CD8-positive, alpha-beta memory T cell (primary cell): ENCODE measurements around the gene CES1. TPM values are rescaled to one million over a fixed set of nuclear protein-coding genes. Genes with fewer than 3 reads are reported as not detected.
A peak's percentile ranks its signal among the peaks of the same experiment; 100 is the strongest.
"Not testable (repeated sequence)": the region's sequence is repeated elsewhere in the genome, so short reads cannot be mapped to it uniquely, and the experiment has no call there.

Experiments
- CTCF ChIA-PET: fragments of 350-600 bp; sonication (Branson Sonifier 250); formaldehyde crosslinking; loops from one replicate; lab custom pipeline; 2021; ENCODE audit warnings: antibody characterized with exemption; lab: Charles Lee
- POLR2A ChIA-PET: fragments of 350-600 bp; sonication (Branson Sonifier 250); formaldehyde crosslinking; loops from one replicate; lab custom pipeline; 2021; ENCODE audit warnings: antibody characterized with exemption; lab: Charles Lee
- DNase-seq, 5 donors: peaks; one replicate each; pipeline versions ENCODE4 v3.0.0 to v3.0.0-alpha.2; 2020 to 2022; ENCODE audit warnings: mixed read lengths in 1 of 5
- H3K27ac ChIP-seq: one replicate; pipeline ENCODE4 v1.7.0; 2013; ENCODE audit warnings: low read depth, mild to moderate bottlenecking, low read length, moderate library complexity
- H3K27me3 ChIP-seq: 2 replicates; pipeline ENCODE4 v1.7.0; 2013; ENCODE audit warnings: low read length, mild to moderate bottlenecking; ENCODE audit not compliant: insufficient read depth, poor library complexity, severe bottlenecking
- H3K36me3 ChIP-seq: 2 replicates; pipeline ENCODE4 v1.7.0; 2013; ENCODE audit warnings: mild to moderate bottlenecking, low read length, moderate library complexity; ENCODE audit not compliant: insufficient read depth
- H3K4me1 ChIP-seq: 2 replicates; pipeline ENCODE4 v1.7.0; 2013; ENCODE audit warnings: mild to moderate bottlenecking, low read length, moderate library complexity; ENCODE audit not compliant: insufficient read depth
- H3K4me3 ChIP-seq: 2 replicates; pipeline ENCODE4 v1.7.0; 2013; ENCODE audit warnings: mild to moderate bottlenecking, low read length
- H3K9me3 ChIP-seq: 2 replicates; pipeline ENCODE4 v1.7.0; 2013; ENCODE audit warnings: mild to moderate bottlenecking, low read length
- H3K27ac Mint-ChIP-seq, 8 donors: one replicate each; pipeline ENCODE4 v1.8.0; 2020 to 2021; ENCODE audit warnings: mixed read lengths in 8 of 8, mild to moderate bottlenecking in 6 of 8, inconsistent platforms in 3 of 8, moderate library complexity in 3 of 8
- H3K27me3 Mint-ChIP-seq, 2 donors: one replicate each; pipeline ENCODE4 v1.8.0; 2020 to 2021; ENCODE audit warnings: mixed read lengths in 2 of 2, mild to moderate bottlenecking in 1 of 2, moderate library complexity in 1 of 2
- H3K36me3 Mint-ChIP-seq, 3 donors: one replicate each; pipeline ENCODE4 v1.8.0; 2020 to 2021; ENCODE audit warnings: mixed read lengths in 3 of 3, inconsistent platforms in 1 of 3, mild to moderate bottlenecking in 1 of 3
- H3K4me1 Mint-ChIP-seq, 3 donors: one replicate each; pipeline ENCODE4 v1.8.0; 2020 to 2021; ENCODE audit warnings: mixed read lengths in 3 of 3, inconsistent platforms in 1 of 3, mild to moderate bottlenecking in 1 of 3
- H3K4me3 Mint-ChIP-seq, 7 donors: one replicate each; pipeline ENCODE4 v1.8.0; 2020 to 2021; ENCODE audit warnings: mixed read lengths in 7 of 7, mild to moderate bottlenecking in 6 of 7, moderate library complexity in 4 of 7, inconsistent platforms in 2 of 7
- H3K9me3 Mint-ChIP-seq, 5 donors: one replicate each; pipeline ENCODE4 v1.8.0; 2020 to 2022; ENCODE audit warnings: mixed read lengths in 5 of 5, mild to moderate bottlenecking in 3 of 5, moderate library complexity in 2 of 5, inconsistent platforms in 1 of 5
- polyA plus RNA-seq: library from polyadenylated mRNA; unstranded; fragments of 300-500 nt; fragmentation: Illumina TruSeq; gene quantifications from one replicate; pipeline ENCODE4 v1.2.3, GENCODE V29; 2021
- total RNA-seq, 2 experiments: library from RNA; stranded (reverse); gene quantifications; one replicate each; pipeline ENCODE4 v1.2.3, GENCODE V29; 2021

Gene CES1
- total and polyA plus RNA-seq, 3 experiments from 2014 or later = 0.24 to 4.9 TPM; not detected in 1

DNA sequence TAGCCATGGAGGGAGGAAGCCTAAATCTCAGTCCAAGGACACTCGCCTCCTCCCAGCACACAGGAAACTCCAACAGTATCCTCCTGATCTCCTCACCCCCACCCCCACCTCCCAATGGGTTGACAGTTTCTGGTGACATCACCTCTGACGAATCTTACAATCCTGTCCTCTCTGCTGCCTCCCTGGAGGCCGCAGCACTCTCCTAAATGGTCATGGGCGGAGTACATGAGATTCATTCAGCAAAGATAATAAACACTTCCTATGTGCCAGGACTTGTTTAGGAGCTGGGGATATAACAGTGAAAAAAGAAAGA is 52.8 kb downstream of the CES1 start:
- H3K36me3 ChIP-seq, H3K27ac Mint-ChIP-seq, H3K27me3 ChIP-seq, CTCF ChIA-PET, H3K9me3 Mint-ChIP-seq, H3K9me3 ChIP-seq, H3K4me1 ChIP-seq, H3K27ac ChIP-seq, DNase-seq, H3K4me3 ChIP-seq, H3K4me1 Mint-ChIP-seq, H3K4me3 Mint-ChIP-seq, POLR2A ChIA-PET, H3K36me3 Mint-ChIP-seq: not testable (repeated sequence)
- peaks cover 12 to 22% of the 10 kb centered on the region in 2 donors for H3K27me3 Mint-ChIP-seq

DNA sequence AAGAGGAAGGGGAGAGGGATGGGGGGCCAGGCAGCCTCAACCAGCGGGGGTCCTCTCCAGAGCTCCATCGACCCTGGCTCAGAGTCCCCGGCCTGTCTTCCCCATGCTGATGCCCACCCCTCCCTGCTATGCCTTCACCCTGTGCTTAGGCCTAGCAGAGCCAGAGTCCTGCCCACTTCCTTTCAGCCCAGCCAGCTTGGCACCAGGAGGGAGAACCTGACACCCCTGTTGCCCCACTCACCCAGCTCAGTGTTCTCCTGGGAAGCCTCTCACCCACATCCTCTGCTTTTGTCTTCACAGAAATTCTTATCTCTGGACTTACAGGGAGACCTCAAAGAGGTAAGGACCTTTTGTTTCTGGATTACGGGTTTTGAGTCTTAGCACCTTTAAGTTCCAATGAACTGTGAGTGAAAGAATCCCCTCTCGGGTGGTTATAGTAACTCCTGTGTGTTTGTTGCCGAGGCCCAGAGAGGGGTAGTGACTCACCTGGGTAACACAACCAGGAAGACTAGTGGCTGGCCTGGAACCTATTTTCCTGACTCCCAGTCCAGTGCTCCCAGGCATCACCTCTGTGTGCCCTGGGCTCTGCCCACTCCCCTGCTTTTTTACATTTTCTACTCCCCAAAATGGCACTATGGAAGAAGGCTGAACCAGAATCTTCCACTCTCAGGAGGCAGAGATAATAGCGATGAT is 53.3 kb downstream of the CES1 start:
- no peak overlapping the region for H3K4me3 Mint-ChIP-seq
- H3K27me3 Mint-ChIP-seq = peaks cover 12 to 23% of the 10 kb centered on the region in 2 donors
- H3K4me1 Mint-ChIP-seq = no peaks in the 10 kb centered on the region
- Histone ChIP-seq H3K9me3 (no peaks in the 10 kb centered on the region), H3K27ac (no peak overlapping the region), H3K4me1 (no peaks in the 10 kb centered on the region), H3K27me3 (peaks cover 4% of the 10 kb centered on the region), H3K36me3 (no peaks in the 10 kb centered on the region), H3K4me3 (no peak overlapping the region)
- ChIA-PET CTCF (no interaction called here), POLR2A (no interaction called here)
- H3K36me3 Mint-ChIP-seq = no peaks in the 10 kb centered on the region
- no peak for DNase-seq
- H3K27ac Mint-ChIP-seq = no peak overlapping the region
- H3K9me3 Mint-ChIP-seq = no peaks in the 10 kb centered on the region

DNA sequence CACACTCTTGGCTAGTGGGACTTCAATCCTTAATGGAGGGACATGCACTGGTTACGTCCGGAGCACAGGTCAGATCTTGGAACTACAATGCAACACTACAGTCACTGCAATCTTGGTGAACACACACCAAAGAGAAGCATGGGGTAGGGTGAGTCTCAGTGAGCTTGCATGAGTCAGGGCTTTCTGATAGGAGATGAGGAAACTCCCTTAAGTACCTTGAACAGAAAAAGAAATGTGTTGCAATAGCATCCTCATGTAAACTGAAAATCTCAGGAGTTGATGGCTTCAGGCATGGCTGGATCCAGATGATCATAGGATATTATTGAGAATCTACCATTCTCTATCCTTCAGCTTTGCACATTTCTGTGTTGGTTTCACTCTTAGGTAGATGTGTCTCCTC is 54.1 kb downstream of the CES1 start:
- Histone ChIP-seq H3K9me3 (no peaks in the 10 kb centered on the region), H3K4me3 (no peak overlapping the region), H3K36me3 (no peaks in the 10 kb centered on the region), H3K27me3 (peaks cover 2% of the 10 kb centered on the region), H3K4me1 (no peaks in the 10 kb centered on the region), H3K27ac (no peak overlapping the region)
- H3K36me3 Mint-ChIP-seq = no peaks in the 10 kb centered on the region
- H3K9me3 Mint-ChIP-seq = no peaks in the 10 kb centered on the region
- CTCF ChIA-PET = no interaction called here
- no peak overlapping the region for H3K4me3 Mint-ChIP-seq
- no peaks in the 10 kb centered on the region for H3K4me1 Mint-ChIP-seq
- peaks cover 15 to 21% of the 10 kb centered on the region in 2 donors for H3K27me3 Mint-ChIP-seq
- H3K27ac Mint-ChIP-seq = peak overlapping the region in 1 of 8 donors; percentile 13
- DNase-seq = no peak
- POLR2A ChIA-PET = no interaction called here

DNA sequence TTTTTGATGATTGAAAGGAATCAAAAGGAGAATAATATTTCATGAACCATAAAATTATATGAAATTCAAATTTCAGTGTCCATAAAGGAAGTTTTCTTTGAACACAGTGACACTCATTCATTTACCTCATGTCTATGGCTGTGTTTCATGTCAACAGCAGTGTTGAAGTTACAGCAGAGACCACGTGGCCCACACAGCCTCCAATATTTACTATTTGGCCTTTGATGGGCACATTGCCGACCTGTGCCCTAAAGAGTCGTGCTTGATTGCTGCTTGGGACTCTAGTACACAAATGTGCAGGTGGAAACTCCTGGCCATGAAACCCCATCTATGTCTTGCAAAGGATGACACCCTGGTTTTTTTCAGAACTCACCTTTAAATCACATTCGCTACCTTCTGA is 57.0 kb downstream of the CES1 start:
- ChIA-PET POLR2A (no interaction called here), CTCF (no interaction called here)
- no peaks in the 10 kb centered on the region for H3K36me3 ChIP-seq
- H3K4me1 Mint-ChIP-seq = peaks cover 0 to 2% (median 2%) of the 10 kb centered on the region in 3 donors
- no peaks in the 10 kb centered on the region for H3K9me3 Mint-ChIP-seq
- H3K27me3 ChIP-seq = no peaks in the 10 kb centered on the region
- peaks cover 10 to 29% of the 10 kb centered on the region in 2 donors for H3K27me3 Mint-ChIP-seq
- H3K4me3 ChIP-seq = no peak overlapping the region
- H3K36me3 Mint-ChIP-seq = no peaks in the 10 kb centered on the region
- H3K9me3 ChIP-seq = no peaks in the 10 kb centered on the region
- DNase-seq = no peak
- no peak overlapping the region for H3K27ac Mint-ChIP-seq
- no peak overlapping the region for H3K27ac ChIP-seq
- H3K4me3 Mint-ChIP-seq = no peak overlapping the region
- H3K4me1 ChIP-seq = no peaks in the 10 kb centered on the region

DNA sequence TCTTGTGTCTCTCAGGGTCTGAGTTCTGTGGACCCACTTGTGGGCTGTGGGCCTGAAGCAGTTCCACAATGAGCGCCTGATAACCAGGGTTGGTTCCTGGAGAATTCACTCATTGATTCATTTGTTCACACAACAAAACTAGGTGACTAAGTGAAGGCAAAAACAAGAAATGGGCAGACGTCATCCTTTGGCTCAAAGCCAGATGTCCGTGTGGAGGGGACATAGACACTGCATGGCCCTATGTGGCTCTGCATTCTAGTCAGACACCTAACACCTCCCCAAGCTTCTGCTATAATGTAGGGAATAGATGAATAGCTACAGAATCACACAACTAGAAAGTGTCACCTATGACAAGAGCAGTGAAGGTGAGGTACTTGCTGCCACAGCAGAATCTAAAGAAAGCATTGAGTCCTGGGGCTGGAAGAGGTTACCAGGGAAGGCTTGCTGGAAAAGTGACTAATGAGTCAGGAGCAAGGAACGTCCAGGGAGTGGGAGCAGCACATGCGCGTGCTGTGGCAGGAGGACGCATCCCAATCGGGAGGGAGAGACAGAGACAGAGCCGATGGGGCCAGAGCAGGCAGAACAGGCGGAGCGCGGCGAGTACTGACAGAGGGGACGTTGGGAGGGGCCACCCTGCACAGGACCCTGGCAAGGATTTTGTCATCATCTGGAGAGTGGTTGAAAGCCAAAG is 58.9 kb downstream of the CES1 start:
- CTCF ChIA-PET = no interaction called here
- H3K36me3 Mint-ChIP-seq = no peaks in the 10 kb centered on the region
- Histone ChIP-seq H3K27me3 (no peaks in the 10 kb centered on the region), H3K27ac (no peak overlapping the region), H3K36me3 (no peaks in the 10 kb centered on the region), H3K9me3 (no peaks in the 10 kb centered on the region), H3K4me3 (no peak overlapping the region), H3K4me1 (no peaks in the 10 kb centered on the region)
- peaks cover 0 to 4% (median 2%) of the 10 kb centered on the region in 3 donors for H3K4me1 Mint-ChIP-seq
- POLR2A ChIA-PET = no interaction called here
- H3K27ac Mint-ChIP-seq = peak overlapping the region in 1 of 8 donors; percentile 69
- H3K4me3 Mint-ChIP-seq = no peak overlapping the region
- peaks cover 10 to 29% of the 10 kb centered on the region in 2 donors for H3K27me3 Mint-ChIP-seq
- DNase-seq = no peak
- no peaks in the 10 kb centered on the region for H3K9me3 Mint-ChIP-seq

DNA sequence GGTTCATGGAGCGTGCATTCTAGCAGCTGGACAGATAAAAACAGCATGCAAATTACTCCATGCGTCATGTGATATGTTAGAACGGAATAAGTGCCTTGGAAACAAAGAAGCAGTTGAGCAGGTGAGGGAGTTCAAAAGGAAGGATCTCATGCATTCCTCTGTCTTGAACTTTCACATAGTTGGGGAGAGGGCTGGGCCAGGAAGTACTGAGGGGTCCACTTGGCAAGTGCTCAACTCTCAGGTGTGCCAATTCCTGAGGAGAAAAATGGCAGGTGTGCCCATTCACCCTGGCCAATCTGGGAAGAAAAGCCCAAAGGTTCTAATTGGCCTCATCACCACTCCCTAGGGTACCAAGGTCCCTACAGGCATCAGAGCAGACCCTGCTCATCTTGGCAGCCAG is 67.7 kb downstream of the CES1 start:
- Mint-ChIP-seq H3K27me3 (peaks cover 19 to 35% of the 10 kb centered on the region in 2 donors), H3K27ac (no peak overlapping the region), H3K4me3 (no peak overlapping the region), H3K36me3 (no peaks in the 10 kb centered on the region), H3K4me1 (no peaks in the 10 kb centered on the region), H3K9me3 (no peaks in the 10 kb centered on the region)
- no peaks in the 10 kb centered on the region for H3K36me3 ChIP-seq
- ChIA-PET CTCF (no interaction called here), POLR2A (no interaction called here)
- no peaks in the 10 kb centered on the region for H3K4me1 ChIP-seq
- DNase-seq = no peak
- no peak overlapping the region for H3K27ac ChIP-seq
- no peaks in the 10 kb centered on the region for H3K27me3 ChIP-seq
- no peak overlapping the region for H3K4me3 ChIP-seq
- H3K9me3 ChIP-seq = no peaks in the 10 kb centered on the region

DNA sequence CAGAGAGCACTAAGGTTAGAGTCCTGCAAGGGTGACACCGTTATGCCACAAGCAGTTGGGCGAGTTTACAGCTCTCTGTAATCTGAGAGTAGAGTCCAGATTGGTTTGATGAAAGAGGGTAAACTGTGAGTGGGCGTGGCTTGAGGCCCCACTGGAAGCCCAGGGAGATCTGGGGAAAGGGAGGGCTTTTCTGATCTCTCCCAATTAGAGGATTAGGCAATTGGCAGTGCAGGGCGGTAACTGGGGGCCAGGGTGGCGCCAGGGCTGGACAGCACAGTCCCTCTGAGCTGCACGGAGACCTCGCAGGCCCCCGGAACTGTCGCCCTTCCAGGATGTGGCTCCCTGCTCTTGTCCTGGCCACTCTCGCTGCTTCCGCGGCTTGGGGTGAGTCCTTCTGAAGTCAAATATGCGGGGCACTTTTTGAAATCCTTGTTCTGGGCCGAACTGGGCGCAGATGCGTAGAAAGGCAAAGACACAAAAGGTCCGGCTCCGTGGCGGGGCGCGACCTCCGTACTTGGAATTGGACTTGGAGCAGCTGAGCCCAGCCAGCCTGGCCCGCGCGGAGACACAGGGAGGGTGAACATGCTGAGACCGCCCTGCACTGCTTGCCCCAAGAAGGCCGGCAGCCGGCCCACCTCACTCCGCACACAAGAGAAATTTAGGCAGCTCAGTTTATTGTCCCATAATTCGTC is 72.4 kb downstream of the CES1 start:
- no peak for DNase-seq
- no peaks in the 10 kb centered on the region for H3K36me3 ChIP-seq
- ChIA-PET POLR2A (no interaction called here), CTCF (no interaction called here)
- no peaks in the 10 kb centered on the region for H3K9me3 ChIP-seq
- H3K27ac ChIP-seq = no peak overlapping the region
- Mint-ChIP-seq H3K27me3 (peaks cover 18 to 21% of the 10 kb centered on the region in 2 donors), H3K36me3 (no peaks in the 10 kb centered on the region), H3K27ac (no peak overlapping the region), H3K9me3 (no peaks in the 10 kb centered on the region), H3K4me3 (no peak overlapping the region), H3K4me1 (no peaks in the 10 kb centered on the region)
- H3K27me3 ChIP-seq = no peaks in the 10 kb centered on the region
- no peak overlapping the region for H3K4me3 ChIP-seq
- H3K4me1 ChIP-seq = no peaks in the 10 kb centered on the region

DNA sequence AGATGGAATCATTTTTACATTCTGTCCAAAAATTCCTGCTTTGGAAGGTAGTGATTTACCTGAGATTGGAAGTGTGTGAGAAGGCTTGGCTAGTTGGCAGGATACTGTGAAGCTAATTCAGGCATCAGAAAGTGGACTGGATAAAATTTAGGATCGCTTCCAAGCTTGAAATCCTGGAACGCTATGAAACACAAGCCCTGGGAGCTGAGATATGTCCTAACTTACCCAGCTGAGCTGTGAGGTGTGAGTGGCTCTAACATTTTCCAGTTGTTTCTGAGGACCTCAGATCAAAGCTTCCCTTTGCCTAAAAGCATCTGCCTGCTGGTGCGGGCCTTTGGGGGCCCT is 73.0 kb downstream of the CES1 start:
- H3K27me3 ChIP-seq, H3K27ac ChIP-seq, DNase-seq, H3K4me3 Mint-ChIP-seq, H3K4me1 ChIP-seq, H3K4me3 ChIP-seq, H3K36me3 ChIP-seq, POLR2A ChIA-PET, H3K9me3 ChIP-seq, H3K27ac Mint-ChIP-seq, H3K4me1 Mint-ChIP-seq, CTCF ChIA-PET, H3K36me3 Mint-ChIP-seq, H3K9me3 Mint-ChIP-seq: not testable (repeated sequence)
- H3K27me3 Mint-ChIP-seq = peaks cover 18 to 21% of the 10 kb centered on the region in 2 donors
